Measurements from ENCODE around the gene PLA1A.

GRCh38 chr3:119625451-119626153 lies 27.9 kb downstream of the PLA1A start:
- TF ChIP-seq PRDM10 (tag by site-specific recombination; IDR thresholded peaks at IDR 0.05): no peak
- no peak for TF ChIP-seq ZNF175 (tag by site-specific recombination; IDR thresholded peaks at IDR 0.05)
- TF ChIP-seq CTCF (tag by site-specific recombination; IDR thresholded peaks at IDR 0.05): no peak
- no peak for TF ChIP-seq ZXDB (tag by site-specific recombination; IDR thresholded peaks at IDR 0.05)
- no peak for TF ChIP-seq ZNF621 (tag by site-specific recombination; IDR thresholded peaks at IDR 0.05)
- no peak for TF ChIP-seq ZBTB6 (tag by site-specific recombination; IDR thresholded peaks at IDR 0.05)
- TF ChIP-seq ZNF10 (tag by site-specific recombination; IDR thresholded peaks at IDR 0.05): no peak
- no peak for TF ChIP-seq TRIM28 (IDR thresholded peaks at IDR 0.05; ENCODE audit: borderline replicate concordance, low read length)
- TF ChIP-seq KLF7 (tag by site-specific recombination; IDR thresholded peaks at IDR 0.05; ENCODE audit: borderline replicate concordance): no peak
- TF ChIP-seq REST (tag by site-specific recombination; IDR thresholded peaks at IDR 0.05): no peak
